GM03348 (cell line): ENCODE measurements around the gene EXOC2.
"Not testable (repeated sequence)": the region's sequence is repeated elsewhere in the genome, so short reads cannot be mapped to it uniquely, and the experiment has no call there.

Source experiments
- DNase-seq: peaks from one replicate; pipeline ENCODE4 v3.0.0; 2012; ENCODE audit warnings: low spot score

Gene EXOC2

DNA sequence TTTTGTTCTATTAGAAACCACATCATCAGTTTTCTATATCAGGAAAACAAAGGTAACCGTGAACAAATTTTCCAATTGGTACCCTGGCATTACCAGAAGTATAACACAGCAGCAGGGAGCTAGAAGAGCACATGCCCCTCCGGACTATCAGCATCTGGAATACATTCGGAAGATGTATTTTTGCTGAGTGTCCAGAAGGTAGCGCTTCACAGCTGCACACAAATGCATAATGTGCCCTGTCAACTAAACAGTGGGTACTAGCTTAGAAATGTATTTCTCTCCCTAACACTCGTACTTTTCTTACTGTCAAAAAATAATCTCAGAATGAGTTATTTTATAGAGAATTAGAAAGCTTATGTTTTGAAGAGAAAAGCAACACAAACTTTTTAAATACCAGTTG, 113.6 kb downstream of the EXOC2 start:
- DNase-seq = peak; percentile 61

DNA sequence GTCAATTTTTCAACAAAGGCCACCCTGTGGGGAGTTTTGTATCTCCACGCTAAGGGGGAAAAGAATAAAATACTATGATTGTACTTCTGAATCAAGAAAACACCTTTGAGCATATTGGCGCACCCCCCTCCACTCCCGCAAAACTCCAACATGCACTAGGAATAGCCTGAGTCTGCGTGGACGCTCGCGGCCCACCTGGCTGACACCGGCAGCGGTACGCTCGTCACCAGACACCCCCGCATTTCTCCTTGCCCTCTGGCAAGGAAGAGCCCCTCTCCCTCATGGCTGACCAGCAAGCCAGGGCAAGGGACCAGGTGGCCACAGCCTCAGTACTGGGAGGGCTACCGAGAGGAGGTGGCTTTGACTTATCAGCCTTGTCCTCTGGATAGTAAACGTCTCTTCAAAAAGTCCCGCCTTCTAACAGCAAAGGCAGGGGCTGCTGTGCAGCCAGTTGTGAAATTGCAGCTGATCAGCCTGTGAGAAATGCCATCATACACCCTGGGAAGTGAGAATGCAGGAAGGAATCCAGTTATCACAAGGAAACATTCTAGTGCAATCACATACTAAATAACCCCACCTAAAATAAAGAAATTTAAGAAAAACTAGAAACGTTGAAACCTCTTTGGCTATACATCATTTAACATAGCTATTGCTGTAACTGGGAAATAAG, 120.2 kb downstream of the EXOC2 start:
- DNase-seq = no peak

DNA sequence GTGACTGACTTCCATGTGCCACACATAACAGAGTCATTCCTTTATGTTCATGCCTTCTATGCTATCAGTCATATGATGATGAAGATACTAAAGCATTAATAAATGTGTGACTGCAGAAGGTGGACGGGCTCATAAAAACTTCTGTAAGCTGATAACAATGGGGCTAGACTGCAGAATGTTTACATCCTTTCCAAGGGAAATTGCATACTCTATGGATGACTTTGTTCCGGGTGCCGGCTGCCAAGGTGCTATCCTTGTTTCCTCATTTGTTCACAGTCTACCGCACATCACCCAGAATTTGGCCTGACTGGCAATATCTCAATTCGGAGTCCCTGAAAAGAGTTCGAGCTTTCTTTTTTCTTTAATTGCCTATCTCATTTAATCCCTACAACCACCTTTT, 121.0 kb downstream of the EXOC2 start:
- no peak for DNase-seq

DNA sequence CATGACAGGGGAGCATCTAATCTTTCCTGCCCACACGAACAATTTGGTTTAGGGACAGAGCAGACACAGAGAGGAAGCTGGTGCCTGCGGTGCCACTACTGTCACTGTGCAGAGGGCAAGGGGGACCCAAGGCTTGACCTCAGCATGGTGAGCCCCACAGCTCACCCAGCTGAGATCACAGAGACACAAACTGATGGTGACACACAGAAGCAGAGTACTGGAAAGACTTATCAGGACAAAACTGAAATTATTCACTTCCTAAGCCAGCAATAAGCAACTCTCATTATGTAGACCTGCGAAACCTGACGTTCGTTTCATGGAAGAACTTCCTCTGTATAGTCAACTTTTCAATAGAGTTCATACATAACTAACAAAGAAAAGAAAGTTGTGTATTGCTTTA, 122.1 kb downstream of the EXOC2 start:
- DNase-seq = no peak

DNA sequence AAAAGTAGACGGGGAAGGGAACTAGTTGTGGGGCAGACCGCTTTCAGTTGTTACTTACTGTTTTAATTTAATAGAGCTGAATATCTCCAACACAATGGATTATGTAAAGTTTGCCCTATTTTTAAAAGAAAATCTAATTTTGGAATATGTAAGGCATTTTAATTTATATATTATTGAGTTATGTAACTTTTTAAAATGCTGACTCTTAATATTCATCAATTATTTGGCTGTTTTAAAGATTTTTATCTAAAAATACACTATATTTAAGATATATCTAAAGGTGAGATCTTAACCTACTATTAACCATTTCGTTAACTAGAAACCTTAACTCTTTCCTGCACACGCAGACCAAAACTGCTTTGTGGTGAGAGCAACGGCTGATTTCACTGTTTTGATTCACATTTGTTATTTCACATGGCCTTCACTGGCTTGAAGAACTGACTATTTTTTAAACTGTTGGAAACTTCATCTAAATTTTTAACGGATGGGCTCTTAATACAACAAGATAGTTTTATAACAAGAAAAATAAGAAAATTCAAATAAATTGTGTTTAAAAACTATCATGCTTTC, 123.9 kb downstream of the EXOC2 start:
- DNase-seq = no peak

DNA sequence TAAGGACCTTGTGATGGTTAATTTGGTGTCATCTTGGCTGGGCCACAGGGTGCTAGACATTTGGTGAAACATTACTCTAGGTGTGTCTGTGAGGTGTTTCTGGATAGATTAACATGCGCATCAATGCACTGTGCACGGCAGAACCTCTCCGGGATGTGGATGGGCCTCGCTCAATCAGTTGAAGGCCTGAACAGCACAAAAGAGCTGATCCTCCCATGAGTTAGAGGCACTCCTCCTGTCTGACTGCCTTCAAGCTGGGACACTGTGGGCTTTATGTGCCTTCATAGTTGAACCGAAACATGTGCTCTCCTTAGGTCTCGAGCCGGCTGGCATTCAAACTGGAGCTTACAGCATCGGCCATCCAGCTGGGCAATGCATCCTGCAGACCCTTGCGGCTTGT, 124.9 kb downstream of the EXOC2 start:
- DNase-seq = no peak

DNA sequence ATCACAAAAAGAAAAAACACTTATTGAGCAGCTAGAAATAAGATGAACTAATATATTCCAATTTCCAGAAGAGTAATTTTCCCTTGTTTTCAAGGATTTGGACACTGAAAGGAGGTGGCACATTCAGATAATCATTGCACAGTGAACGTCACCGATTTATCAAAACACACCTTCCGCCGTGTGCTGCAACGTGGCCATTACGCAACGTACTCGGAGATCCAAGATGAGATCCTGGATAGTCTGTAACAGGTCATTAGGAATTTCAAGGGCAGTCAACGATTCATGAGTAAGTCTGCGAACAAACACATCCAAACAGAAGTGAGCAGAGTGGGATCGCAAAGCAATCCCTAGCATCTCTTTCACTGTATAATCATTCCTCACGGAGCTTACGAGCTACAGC, 129.1 kb downstream of the EXOC2 start:
- DNase-seq = no peak

DNA sequence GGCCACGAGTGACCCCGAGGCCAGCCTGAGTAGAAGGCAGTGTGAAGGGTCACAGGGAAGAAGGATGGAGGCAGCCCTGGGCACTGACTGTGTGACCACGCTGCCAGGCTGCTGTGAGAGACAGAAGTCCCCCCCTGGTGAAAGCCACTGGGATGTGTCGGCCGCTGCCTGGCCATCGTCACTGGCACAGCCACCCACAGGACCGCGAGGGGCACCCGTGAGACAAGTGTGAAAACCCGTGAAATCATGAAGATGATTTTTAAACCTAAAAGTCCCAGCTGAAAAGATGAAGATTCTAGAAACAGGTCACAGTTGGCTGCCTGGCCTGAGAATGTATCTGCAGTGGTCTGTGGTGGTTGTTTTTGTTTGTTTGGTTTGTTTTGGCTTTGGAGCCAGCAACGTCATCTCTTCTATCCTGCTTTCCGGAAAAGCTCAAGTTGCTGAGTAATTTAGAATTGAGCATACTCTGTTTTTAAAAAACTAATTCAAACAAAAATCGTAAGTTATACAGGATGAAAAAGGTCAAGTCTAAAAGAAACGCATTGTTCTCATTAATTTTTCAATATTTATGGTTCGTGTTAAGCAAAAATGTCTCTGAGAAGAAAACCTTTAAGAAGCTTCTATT, 130.8 kb downstream of the EXOC2 start:
- DNase-seq = no peak

GRCh38 chr6:561335-561734, 131.6 kb downstream of the EXOC2 start:
- not testable (repeated sequence) for DNase-seq

GRCh38 chr6:558959-559358, 134.0 kb downstream of the EXOC2 start:
- no peak for DNase-seq

DNA sequence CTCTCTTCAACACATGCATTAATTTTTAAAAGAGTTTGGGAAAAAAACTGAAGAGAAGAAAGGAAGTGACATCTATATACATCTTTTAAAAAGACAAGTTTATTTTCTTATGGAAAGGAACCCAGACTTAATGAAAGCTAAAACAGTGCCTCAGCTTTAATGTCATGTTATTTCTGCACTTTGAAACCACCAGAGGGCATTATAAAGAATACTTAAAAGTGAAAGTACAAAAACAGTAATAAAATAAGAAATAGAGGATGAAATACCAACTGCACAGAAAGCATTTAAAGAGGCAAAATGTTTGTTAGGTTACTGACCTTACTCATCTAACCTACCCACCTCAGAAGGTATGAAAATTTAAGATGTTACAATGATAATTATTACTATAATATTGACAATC, 134.8 kb downstream of the EXOC2 start:
- peak; percentile 41 for DNase-seq

GRCh38 chr6:551829-552350, 141.0 kb downstream of the EXOC2 start:
- DNase-seq = no peak

DNA sequence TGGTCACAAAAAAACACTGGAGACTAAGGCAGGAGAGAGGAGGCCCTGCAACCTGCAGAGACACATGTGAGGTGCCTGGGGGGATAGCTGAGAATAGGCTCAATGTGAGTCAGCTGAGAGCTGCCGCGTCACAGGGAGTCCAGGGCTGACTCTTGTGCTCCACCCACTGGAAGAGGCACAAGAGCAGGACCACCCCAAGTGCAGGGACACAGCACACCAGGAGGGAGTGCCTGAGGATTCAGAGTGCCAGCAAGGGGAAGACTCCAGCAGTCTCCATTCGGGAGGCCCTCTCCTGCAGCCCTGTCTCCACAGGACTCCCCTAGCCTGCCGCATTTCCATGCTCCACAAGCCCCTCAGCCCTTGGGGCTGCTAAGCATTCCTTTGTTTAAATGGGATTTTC, 141.5 kb downstream of the EXOC2 start:
- DNase-seq = peak; percentile 15

GRCh38 chr6:549906-550305, 143.0 kb downstream of the EXOC2 start:
- DNase-seq = no peak

DNA sequence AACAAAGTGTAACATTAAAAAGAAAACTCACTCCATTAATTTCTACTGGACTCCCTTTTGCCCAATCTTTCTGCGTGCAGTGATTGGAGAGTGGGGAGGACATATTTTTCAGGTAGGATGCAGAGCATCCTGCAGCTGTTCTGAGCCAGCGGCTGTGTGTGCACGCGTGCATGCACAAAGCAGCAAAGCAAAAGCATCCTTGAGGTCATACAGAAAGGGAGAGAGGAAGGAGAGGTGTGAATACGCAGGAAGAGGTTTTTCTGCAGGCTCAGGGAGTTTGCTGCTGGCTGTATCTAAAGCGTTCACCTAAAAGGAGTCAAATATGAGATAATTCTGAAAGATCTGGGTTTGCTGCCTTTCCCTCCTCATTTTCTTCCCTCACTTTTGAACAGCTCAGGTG, 144.4 kb downstream of the EXOC2 start:
- DNase-seq = no peak

DNA sequence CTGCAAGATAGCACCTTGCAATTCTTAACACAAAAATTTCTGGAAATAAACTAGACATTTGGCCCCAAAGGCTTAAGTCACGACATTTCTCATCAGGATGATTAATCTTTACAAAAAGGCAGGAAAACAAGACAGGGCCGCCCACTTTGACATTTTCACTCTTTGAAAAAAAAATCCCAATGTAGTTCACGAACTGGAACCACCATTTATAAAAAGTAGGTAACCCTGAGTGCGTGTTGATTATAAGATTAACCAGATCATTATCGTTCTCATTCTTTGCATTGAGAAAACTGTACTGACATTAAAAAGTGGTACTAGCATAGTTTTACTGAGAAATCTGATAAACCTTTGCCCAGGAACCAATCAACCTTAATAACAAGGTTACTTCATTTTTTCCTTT, 144.8 kb downstream of the EXOC2 start:
- no peak for DNase-seq

DNA sequence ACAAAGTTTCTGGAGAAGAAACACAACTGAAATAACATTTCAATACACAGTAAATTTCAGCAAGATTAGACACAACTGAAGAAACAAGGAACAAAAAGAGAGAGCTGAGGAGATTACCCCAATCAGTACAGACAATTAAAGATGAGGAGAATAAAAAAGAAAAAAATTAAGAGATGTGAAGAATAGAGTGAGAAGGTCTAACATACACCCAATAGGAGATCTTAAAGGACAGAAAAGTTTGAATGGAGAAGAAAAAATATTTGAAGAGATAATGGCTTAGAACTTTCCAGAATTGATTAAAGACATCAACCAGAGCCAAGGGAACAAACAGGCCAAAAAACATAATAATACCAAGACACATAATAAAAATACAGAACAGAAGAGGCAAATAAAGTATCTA, 152.4 kb downstream of the EXOC2 start:
- no peak for DNase-seq

DNA sequence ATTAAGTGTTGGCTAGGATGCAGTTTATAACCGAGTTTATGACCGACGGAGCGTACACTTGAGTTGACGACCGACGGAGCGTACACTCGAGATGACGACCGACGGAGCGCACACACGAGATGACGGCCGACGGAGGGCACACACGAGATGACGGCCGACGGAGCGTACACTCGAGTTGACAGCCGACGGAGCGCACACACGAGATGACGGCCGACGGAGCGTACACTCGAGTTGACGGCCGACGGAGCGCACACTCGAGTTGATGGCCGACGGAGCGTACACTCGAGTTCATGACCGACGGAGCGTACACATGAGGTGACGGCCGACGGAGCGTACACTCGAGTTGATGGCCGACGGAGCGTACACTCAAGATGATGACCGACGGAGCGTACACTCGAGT, 155.8 kb downstream of the EXOC2 start:
- no peak for DNase-seq

GRCh38 chr6:530425-530824, 162.5 kb downstream of the EXOC2 start:
- no peak for DNase-seq

DNA sequence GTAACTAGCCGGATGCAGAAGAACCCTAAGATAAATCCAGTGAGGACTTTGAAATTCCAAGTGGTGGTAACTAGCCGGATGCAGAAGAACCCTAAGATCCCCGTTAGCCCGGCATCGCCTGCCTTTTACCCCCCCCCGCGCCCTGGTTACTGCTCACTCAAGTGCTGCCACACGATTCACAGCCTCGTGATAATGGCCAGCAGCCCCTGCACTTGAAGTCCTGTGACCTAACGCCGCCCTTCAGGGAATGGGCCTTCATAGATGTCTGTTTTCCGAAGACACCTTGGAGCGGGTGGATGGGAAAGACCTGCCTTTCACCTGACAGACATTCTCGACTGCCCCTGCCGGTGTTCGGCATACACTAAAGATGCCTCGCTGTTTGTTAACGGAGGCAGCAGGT, 163.9 kb downstream of the EXOC2 start:
- DNase-seq = no peak

GRCh38 chr6:527989-528673, 164.8 kb downstream of the EXOC2 start:
- DNase-seq = no peak

GRCh38 chr6:524803-525202, 168.1 kb downstream of the EXOC2 start:
- DNase-seq = no peak

GRCh38 chr6:520820-521219, 172.1 kb downstream of the EXOC2 start:
- no peak for DNase-seq
